NCI-H748 (cell line): Measurements from ENCODE around the gene TMEM143.
"Not testable (repeated sequence)": the region's sequence is repeated elsewhere in the genome, so short reads cannot be mapped to it uniquely, and the experiment has no call there.

Source experiments
- DNase-seq: peaks from one replicate; lab custom pipeline; 2025; ENCODE audit not compliant: unreplicated experiment; lab: John Stamatoyannopoulos, UW

TMEM143 gene

DNA sequence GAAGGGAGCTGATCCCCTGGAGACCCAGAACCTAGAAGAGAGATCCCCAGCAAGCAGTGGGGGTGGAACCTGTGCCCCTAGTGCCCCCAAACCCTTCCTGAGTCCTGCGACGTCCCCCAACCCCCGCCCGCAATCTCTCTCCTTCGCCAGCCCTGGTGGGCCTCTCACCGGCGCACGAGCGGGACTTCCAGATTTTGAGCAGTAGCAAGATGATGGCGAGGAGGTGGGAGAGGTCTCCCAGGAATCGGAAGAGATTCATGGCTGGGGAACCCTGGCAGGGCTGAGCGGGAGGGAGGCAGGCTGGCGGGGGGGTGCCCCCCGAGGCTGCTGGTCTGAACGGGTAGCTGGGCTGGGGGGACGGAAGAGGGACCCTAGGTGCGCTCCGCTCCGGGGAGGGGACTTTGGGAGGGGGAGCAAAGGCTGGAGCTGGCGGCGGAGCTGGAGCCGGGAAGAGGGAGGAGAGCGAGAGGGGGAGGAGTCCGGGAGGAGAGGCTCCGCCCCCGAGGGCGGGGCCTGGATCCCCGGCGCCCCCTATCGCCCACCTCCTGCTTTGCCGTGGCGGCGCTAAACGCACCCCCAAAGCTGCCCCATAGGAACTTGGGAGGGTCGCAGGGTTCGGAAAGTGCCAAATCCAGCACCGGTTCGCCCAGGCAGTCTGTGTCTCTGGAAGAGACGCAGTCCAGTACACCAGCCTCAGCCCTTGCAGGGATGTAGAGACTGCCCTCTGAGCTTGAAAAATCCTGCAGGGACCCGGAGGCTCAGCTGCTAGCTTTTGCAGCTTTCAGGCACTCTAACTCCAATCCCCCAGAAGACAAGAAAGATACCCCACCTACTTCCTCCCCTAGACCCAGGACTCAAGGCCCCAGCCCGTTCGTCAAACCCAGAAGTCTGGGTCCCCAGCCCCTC lies 27.6 kb upstream of the TMEM143 start, which contains the start of gene KDELR1:
Gene KDELR1 (minus strand): TSS at position 452 of the 906 bp plus-strand sequence. CDS start 193 bp downstream, at position 259.
- DNase-seq, result peak; percentile 71

DNA sequence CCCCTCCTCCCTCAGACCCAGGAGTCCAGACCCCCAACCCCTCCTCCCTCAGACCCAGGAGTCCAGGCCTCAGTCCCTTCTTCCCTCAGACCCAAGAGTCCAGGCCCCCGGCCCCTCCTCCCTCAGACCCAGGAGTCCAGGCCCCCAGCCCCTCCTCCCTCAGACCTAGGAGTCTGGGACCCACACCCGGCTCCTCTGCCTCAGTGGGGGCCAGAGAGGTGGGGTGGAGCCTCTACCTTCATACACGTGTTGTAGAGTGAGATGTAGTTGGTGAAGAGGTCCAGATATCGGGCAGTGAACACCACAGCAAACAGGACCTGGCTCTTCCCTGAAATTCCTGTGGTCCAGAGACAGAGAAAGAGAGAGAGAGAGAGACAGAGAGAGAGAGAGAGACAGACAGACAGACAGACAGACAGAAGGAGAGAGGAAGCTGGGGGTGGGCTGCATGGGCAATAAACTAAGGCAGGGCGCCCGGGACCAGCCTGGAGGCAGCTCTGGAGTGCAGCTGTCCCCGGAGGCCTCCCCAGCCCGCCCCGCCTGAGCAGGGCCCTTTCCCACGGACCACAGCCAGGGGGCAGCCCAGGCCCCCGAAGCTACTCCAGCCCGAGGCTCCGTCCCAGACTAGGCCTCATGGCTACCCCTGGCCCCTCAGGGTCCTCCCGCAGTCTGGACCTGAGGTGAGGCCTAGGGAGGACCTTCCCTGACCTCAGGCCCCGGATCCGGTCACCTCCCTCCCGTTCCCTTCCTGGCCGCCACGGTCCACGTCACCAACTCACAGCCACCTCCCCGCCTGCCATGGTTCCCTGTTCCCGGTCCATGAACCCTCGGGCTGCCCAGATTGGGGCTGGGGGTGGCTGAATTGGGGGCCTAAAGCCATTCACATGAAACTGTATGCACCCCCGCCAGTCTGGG lies 26.7 kb upstream of the TMEM143 start:
- DNase-seq, result peak; percentile 70

DNA sequence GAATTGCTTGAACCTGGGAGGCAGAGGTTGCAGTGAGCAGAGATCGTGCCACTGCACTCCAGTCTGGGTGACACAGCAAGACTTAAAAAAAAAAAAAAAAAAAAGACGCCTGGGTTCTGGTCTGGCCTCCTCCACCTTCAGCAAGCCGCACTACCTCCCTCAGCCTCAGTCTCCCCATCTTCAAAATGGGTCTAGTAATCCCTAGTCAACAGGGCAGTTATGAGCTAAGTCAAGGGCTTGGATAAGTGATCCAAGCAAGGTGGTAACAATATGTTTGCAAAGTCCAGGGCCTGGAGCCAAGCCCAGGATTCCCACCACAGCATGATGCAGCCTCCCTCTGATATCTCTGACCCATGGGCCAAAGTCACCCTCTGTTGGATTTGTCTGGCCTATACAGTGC lies 23.2 kb upstream of the TMEM143 start:
- no peak for DNase-seq

DNA sequence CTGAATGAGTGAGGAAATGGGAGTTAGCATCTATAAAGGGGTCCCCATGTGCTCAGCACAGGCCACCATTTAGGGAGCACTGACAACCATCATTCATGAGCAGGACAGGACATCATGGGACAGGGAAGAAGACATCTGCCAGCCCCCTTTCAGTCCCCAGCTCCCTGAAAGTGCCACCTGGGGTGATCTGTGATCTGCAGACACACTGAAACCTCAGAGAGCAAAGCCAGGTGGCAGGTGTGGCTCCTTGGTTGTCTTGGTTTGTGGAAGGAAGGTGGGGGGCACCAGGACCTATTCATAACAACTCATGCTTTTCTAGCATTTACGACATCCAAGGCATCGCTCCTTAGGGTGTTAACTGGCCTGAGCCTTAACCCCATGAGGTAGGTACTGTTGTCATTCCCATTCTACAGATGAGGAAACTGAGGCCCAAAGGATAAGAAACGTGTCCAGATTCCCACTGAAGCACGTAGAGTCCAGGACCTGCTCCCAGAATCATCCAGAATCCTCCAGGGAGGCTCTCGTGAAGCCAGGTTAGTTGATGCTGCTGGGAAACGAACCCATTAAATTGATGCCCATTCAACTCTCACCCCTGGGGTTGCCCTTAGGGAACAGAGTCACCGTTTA lies 21.8 kb upstream of the TMEM143 start:
- DNase-seq, result no peak

DNA sequence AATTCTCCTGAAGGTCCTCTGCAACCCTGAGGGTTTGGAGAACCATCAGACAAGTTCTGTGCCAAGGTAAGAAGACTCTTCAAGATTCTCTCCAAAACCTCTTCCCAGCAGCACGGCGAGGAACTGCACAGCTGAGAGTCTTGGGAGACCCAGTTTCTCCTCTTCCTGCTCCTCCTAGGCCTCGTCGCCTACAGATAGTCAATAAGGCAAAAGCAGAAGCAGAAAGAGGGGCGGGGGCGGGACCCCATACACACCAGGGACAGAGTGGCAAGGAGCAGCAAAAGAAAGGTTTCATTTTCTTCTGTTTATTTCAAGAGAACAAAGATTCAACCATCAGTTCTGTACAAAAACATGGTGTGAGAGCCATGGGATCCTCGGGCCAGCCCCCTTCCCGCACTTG lies 18.5 kb upstream of the TMEM143 start:
- no peak for DNase-seq

DNA sequence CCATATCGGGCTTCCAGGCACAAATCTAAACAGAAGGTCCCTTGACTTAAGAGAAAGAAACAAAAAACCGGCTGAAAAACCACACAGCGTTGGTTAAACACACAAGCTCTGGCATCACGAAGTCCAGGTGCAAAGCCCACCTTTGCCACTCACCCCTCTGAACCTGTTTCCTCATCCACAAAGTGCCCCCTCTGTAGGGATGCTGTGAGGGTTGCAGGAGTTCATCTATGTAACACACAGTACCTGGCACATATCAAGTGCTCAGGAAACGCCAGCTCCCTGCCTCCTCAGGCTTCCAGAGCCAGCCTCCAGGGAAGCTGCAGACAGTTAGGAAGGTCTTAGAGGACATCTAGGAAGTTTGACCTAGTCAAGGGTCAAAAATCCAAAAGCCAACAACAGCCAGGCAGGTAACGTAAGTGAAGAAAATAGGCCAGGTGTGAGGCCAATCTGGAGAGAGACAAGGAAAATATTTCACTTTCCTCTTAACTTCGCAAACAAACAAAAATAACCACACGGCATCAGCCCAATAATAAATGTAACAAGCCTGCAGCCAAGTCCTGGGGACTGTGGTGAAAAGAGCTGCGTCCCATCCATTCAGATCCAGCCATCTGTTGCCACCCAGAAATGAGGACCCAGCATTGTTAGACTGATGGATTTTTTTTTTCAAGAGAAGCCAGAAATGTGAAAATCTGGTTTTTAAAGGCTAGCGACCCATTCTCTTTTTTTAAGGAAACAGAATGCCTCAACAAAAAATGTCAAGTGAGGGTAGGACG lies 17.6 kb upstream of the TMEM143 start:
- no peak for DNase-seq

GRCh38 chr19:48379058-48379457 lies 15.3 kb upstream of the TMEM143 start:
- DNase-seq, result no peak

GRCh38 chr19:48378194-48378570 lies 14.4 kb upstream of the TMEM143 start:
- DNase-seq, result no peak

- no peak for DNase-seq
Observed at GRCh38 chr19:48373567-48373966, 9.8 kb upstream of the TMEM143 start.

DNA sequence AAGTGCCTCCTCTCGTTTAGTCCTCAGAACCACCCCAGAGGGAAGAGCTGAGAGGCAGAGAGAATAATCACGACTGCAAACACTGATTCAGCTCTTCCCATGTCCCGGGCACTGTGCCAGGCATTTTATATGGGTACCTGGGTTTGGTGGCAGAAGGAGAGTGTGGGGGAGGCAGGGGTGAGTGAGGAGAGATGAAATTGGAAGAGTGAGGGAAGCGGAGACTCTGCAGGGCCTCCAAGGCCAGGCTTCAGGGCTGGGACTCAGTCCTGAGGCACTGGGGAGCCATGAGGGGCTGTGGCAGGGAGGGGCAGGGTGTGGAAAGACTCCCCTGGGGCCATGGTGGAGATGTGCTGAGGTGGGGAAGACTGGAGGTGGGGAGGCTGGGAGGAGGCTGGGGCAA lies 9.2 kb upstream of the TMEM143 start:
- peak; percentile 69 for DNase-seq

DNA sequence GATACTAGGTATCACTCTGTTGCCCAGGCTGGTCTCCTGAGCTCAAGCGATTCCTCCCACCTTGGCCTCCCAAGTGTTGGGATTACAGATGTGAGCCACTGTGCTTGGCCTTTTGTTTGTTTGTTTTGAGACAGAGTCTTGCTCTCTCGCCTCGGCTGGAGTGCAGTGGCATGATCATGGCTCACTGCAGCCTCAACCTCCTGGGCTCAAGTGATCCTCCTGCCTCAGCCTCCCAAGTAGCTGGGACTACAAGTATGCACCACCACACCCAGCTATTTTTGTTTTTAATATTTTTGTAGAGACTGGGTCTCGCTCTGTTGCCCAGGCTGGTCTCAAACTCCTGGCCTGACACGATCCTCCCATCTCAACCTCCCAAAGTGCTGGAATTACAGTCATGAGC lies 8.0 kb upstream of the TMEM143 start:
- not testable (repeated sequence) for DNase-seq

GRCh38 chr19:48371367-48371766 lies 7.6 kb upstream of the TMEM143 start:
- no peak for DNase-seq

GRCh38 chr19:48370955-48371354 lies 7.2 kb upstream of the TMEM143 start:
- DNase-seq, result no peak

DNA sequence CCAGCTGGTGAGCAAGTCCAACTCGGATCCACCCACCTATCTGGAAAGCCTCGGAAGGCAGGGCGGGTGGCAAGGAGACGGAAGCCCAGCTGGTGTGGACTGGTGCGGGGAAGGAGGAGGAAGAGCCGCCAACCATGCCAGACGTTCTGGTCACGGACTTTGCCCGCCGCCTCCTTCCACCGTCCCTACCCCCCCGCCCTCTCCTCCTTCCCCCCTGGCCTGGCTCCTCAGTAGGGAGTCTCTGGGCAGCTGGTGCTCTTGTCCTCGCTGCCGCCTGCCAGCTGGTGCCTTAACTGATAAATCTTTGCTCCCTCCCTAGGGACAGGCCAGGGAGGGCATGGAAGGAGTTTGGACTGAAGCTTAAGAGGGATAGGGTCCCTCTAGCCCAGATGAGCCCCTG lies 5.2 kb upstream of the TMEM143 start:
- no peak for DNase-seq

DNA sequence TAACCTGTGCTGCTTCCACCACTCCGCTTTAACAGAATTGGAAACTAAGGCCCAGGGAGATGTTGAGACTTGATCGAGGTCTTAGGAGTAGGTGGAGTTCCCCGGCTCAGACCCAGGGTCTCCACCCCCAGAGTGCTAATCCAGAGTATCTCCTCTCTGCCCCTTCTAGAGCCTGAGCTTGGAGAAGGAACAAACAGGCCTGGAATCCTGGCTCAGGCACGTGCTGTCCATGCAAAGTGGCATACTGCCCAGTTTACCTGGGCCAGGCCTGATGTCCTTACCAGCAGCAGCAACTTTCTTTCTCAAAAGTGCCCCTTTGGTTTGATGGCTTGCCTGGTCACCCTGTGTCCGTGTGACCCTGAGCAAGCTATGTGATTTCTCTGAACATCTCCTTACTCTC lies 4.1 kb upstream of the TMEM143 start:
- DNase-seq, result no peak

DNA sequence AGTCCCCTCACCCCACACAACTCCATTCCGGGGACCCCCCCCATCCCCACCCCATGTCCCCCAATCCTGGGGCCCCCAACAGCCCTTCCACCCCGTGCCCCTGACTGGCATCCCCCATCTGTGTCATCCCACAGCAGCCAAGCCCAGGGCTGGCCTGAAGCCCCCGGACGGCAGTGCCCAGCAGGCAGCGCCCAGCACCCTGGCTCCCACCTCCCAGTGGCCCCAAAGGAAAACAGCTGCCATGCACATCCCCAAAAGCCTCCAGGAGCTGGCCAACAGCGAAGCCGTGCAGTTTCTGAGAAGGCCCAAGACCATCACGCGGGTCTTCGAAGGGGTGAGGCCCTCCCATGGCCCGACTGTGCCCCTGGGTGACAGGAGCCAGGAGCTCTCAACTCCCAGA lies 1.9 kb upstream of the TMEM143 start:
- no peak for DNase-seq

DNA sequence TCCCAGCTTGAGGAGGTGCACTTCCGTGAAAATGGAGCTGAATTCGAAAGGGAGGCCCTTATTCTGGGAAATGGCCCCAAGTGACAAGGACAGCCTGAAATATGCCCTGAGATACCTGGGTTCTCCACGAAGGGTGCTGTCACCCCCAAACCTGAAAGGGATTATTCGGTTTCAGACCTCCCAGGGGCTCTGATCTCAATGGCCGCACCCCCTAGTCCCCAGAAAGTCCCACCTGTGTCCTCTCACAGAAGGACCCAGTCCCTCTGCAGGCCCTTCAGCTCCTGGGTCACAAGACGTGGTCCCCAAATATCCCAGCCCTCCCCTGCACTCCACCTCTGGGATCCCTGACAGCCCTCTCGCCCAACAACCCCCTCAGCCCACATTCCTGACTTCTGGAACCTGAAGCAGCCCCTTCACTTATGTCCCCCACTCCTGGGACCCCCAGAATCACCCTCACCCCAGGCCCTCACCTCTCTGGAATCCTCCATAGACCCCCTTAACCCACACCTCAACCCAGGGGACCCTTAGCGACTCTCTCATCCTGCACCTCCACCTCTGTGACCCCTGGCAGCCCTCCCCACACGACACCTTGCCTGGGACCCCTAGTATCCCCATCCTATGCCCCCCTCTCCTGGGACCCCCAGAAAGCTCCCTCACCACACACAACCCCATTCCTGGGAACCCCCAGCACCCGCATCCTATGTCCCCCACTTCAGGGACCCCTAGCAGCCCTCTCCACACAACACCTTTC lies 1.0 kb upstream of the TMEM143 start:
- DNase-seq, result no peak

DNA sequence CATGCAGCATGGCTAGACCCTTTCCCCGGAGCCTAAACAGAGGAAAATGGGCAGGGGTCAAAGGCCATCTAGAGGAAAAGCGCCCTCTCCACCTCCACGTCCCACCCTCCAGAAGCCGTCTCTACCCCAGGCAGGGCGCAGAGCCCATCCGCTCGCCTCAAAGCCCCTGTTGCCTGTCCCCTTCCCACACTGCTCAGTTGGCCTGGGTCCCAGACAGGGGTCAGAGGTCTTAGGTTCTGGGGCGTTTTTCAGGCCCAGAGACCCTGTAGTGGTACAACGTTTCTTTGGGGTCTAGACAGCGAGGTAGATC lies 285 bp downstream of the TMEM143 start:
- DNase-seq, result no peak

- peak; percentile 99 for DNase-seq
Observed at GRCh38 chr19:48362716-48363499, 832 bp downstream of the TMEM143 start.
